Measurements from ENCODE around the gene AP2S1.

AP2S1 gene

DNA sequence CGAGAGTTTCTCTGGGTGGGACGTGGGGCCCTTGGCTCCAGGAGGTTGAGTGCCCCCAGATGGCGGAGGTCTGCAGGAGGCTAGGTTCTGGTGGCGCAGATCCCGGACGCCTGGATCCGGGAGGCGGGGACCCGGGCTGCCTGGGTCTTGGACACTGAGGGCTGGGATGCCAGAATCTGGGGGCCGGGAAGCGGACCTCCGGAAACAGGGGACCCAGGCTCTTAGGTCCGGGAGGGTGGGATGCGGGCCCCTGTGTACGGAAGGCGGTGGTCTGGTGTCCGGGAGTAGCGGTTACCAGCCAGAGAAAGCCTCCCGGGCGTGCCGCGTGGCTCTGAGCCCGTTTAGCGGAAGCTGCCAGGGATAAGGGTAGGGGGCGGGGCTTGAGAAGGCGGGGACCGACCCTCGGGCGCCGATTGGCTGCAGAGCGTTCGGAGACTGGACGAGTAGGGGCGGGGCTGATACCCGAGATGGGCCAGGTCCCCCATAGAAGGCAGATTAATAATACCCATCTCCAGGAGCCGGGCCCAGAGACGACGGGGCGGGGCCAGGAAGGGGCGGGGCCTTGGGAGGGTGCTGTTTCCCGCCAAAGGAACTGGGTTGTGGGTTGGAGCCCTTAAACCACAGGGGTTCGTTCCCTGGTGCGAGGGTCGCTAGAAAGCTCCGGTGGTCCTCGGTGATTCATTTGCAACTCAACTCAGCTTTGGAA, 62.2 kb downstream of the AP2S1 start, which contains the start of gene SLC1A5 (continued):
- 0 out of 2 replicates have a peak, but pooled peaks have one; percentile 40 for TF ChIP-seq PBX3 (CRISPR knock-in tag; IDR thresholded peaks at IDR 0.05)
- TF ChIP-seq SCRT2 (tag by site-specific recombination; IDR thresholded peaks at IDR 0.05) = no peak
- no peak for TF ChIP-seq ZNF792 (tag by site-specific recombination; IDR thresholded peaks at IDR 0.05)
- TF ChIP-seq ZNF184 (tag by site-specific recombination; IDR thresholded peaks at IDR 0.05) = no peak
- no peak for TF ChIP-seq ZNF146 (tag by site-specific recombination; IDR thresholded peaks at IDR 0.05)
- no peak for TF ChIP-seq ZNF423 (tag by site-specific recombination; IDR thresholded peaks at IDR 0.05)
- TF ChIP-seq ZNF37A (tag by site-specific recombination; IDR thresholded peaks at IDR 0.05) = no peak
- peak; percentile 58 for TF ChIP-seq ZSCAN30 (tag by site-specific recombination; IDR thresholded peaks at IDR 0.05)
- no peak for TF ChIP-seq ZNF560 (tag by site-specific recombination; IDR thresholded peaks at IDR 0.05; ENCODE audit: borderline replicate concordance)
- no peak; the same call in 1 of the 2 replicates for TF ChIP-seq ZBTB44 (tag by site-specific recombination; IDR thresholded peaks at IDR 0.05)
- TF ChIP-seq ZNF837 (tag by site-specific recombination; IDR thresholded peaks at IDR 0.05) = no peak
- TF ChIP-seq ZNF747 (tag by site-specific recombination; IDR thresholded peaks at IDR 0.05) = no peak
- TF ChIP-seq ZNF121 (tag by site-specific recombination; IDR thresholded peaks at IDR 0.05) = no peak
- TF ChIP-seq GLI4 (tag by site-specific recombination; IDR thresholded peaks at IDR 0.05) = 0 out of 2 replicates have a peak, but pooled peaks have one; percentile 75
- no peak for TF ChIP-seq ZNF704 (tag by site-specific recombination; IDR thresholded peaks at IDR 0.05)
- TF ChIP-seq ZBTB26 (tag by site-specific recombination; optimal IDR thresholded peaks at IDR 0.05) = peak; percentile 24
- no peak; the same call in 1 of the 2 replicates for TF ChIP-seq ZNF133 (tag by site-specific recombination; IDR thresholded peaks at IDR 0.05)
- no peak; the same call in 1 of the 2 replicates for TF ChIP-seq SP7 (tag by site-specific recombination; IDR thresholded peaks at IDR 0.05)
- no peak for TF ChIP-seq BCL6B (tag by site-specific recombination; IDR thresholded peaks at IDR 0.05)
- peak; percentile 62 for TF ChIP-seq PATZ1 (tag by site-specific recombination; IDR thresholded peaks at IDR 0.05)
- no peak; the same call in 1 of the 2 replicates for TF ChIP-seq ZBTB7A (tag by site-specific recombination; IDR thresholded peaks at IDR 0.05; ENCODE audit: low read depth)
- no peak for TF ChIP-seq ZNF138 (tag by site-specific recombination; IDR thresholded peaks at IDR 0.05; ENCODE audit: borderline replicate concordance)
- no peak for TF ChIP-seq HOXC10 (CRISPR knock-in tag; IDR thresholded peaks at IDR 0.05)
- TF ChIP-seq KLF1 (tag by site-specific recombination; IDR thresholded peaks at IDR 0.05) = peak; percentile 66; the same call in 1 of the 2 replicates
- no peak for TF ChIP-seq ZNF776 (tag by site-specific recombination; IDR thresholded peaks at IDR 0.05; ENCODE audit: borderline replicate concordance)
- no peak for TF ChIP-seq ZNF175 (tag by site-specific recombination; IDR thresholded peaks at IDR 0.05)
- TF ChIP-seq ZNF302 (tag by site-specific recombination; IDR thresholded peaks at IDR 0.05; ENCODE audit: low read depth) = no peak
- no peak for TF ChIP-seq ZNF16 (tag by site-specific recombination; IDR thresholded peaks at IDR 0.05; ENCODE audit: low read depth)
- TF ChIP-seq WT1 (tag by site-specific recombination; IDR thresholded peaks at IDR 0.05) = peak; percentile 56
- TF ChIP-seq BCL11B (tag by site-specific recombination; IDR thresholded peaks at IDR 0.05; ENCODE audit: low read depth) = peak; percentile 63; the same call in 1 of the 2 replicates
- TF ChIP-seq ZNF416 (tag by site-specific recombination; IDR thresholded peaks at IDR 0.05) = no peak
- no peak; the same call in 1 of the 2 replicates for TF ChIP-seq ZNF404 (tag by site-specific recombination; IDR thresholded peaks at IDR 0.05)
- TF ChIP-seq GFI1B (tag by site-specific recombination; IDR thresholded peaks at IDR 0.05) = no peak

All from HEK293 (cell line).